WTC11 (cell line): ENCODE measurements around the gene NRXN3. TPM values are rescaled to one million over a fixed set of nuclear protein-coding genes. Genes with fewer than 3 reads are reported as not detected.

Experiments
- ATAC-seq: fragments of 200-7000 bp; cut with Tn5 transposase; 2 replicates; pipeline ENCODE4 v1.10.0; 2021; ENCODE audit warnings: mild to moderate bottlenecking, moderate library complexity
- CTCF ChIA-PET: fragments of 300-600 bp; sonication (Branson Sonifier 250); formaldehyde crosslinking; loops from one replicate; lab custom pipeline; 2021; ENCODE audit warnings: antibody characterized with exemption; lab: Charles Lee
- POLR2A ChIA-PET: fragments of 350-600 bp; sonication (Branson Sonifier 250); formaldehyde crosslinking; loops from one replicate; lab custom pipeline; 2021; ENCODE audit warnings: antibody characterized with exemption; lab: Charles Lee
- DNase-seq: peaks from one replicate; pipeline ENCODE4 v3.0.0; 2021; ENCODE audit warnings: low spot score
- H3K27ac Mint-ChIP-seq: 2 replicates; pipeline ENCODE4 v1.8.0; 2021; ENCODE audit warnings: mixed read lengths
- H3K27me3 Mint-ChIP-seq: 2 replicates; pipeline ENCODE4 v1.8.0; 2021; ENCODE audit warnings: low read depth, mild to moderate bottlenecking, moderate library complexity, mixed read lengths
- H3K36me3 Mint-ChIP-seq: 2 replicates; pipeline ENCODE4 v1.8.0; 2021; ENCODE audit warnings: mixed read lengths
- H3K4me1 Mint-ChIP-seq: 2 replicates; pipeline ENCODE4 v1.8.0; 2022; ENCODE audit warnings: mixed read lengths
- H3K4me3 Mint-ChIP-seq: 2 replicates; pipeline ENCODE4 v1.8.0; 2021; ENCODE audit warnings: mild to moderate bottlenecking, moderate library complexity, mixed read lengths
- H3K9me3 Mint-ChIP-seq: 2 replicates; pipeline ENCODE4 v1.8.0; 2021; ENCODE audit warnings: mixed read lengths
- ATF6 ChIP-seq: sonication (generic); formaldehyde crosslinking; IDR thresholded peaks from 2 replicates; pipeline ENCODE4 v1.8.1; 2023; ENCODE audit warnings: mild to moderate bottlenecking, missing genetic modification reagents
- CBFB ChIP-seq: sonication (generic); formaldehyde crosslinking; IDR thresholded peaks from 2 replicates; pipeline ENCODE4 v1.8.1; 2022; ENCODE audit warnings: mild to moderate bottlenecking, low read depth, missing genetic modification reagents
- CDX4 ChIP-seq: fragments of 250-450 bp; sonication (Bioruptor Pico); IDR thresholded peaks from 2 replicates; pipeline ENCODE4 v1.9.0; 2021; ENCODE audit warnings: moderate library complexity, mild to moderate bottlenecking, inconsistent platforms, borderline replicate concordance
- CREM ChIP-seq: sonication (generic); formaldehyde crosslinking; IDR thresholded peaks from 2 replicates; pipeline ENCODE4 v1.8.1; 2022; ENCODE audit warnings: mild to moderate bottlenecking, missing genetic modification reagents, moderate library complexity
- E2F4 ChIP-seq: sonication (generic); formaldehyde crosslinking; IDR thresholded peaks from 2 replicates; pipeline ENCODE4 v1.8.1; 2022; ENCODE audit warnings: low read depth, mild to moderate bottlenecking, moderate library complexity, missing genetic modification reagents, borderline replicate concordance
- JAZF1 ChIP-seq: fragments of 250-450 bp; sonication (Bioruptor Pico); IDR thresholded peaks from 2 replicates; pipeline ENCODE4 v1.9.0; 2021; ENCODE audit warnings: moderate library complexity, mild to moderate bottlenecking, inconsistent platforms
- KAT7 ChIP-seq: sonication (generic); formaldehyde crosslinking; IDR thresholded peaks from 2 replicates; pipeline ENCODE4 v1.8.1; 2023; ENCODE audit warnings: missing genetic modification reagents, mild to moderate bottlenecking, borderline replicate concordance
- MXD4 ChIP-seq: fragments of 250-450 bp; sonication (Bioruptor Pico); IDR thresholded peaks from 2 replicates; pipeline ENCODE4 v1.8.0; 2021; ENCODE audit warnings: mild to moderate bottlenecking, moderate library complexity, borderline replicate concordance
- NR1H2 ChIP-seq: sonication (generic); formaldehyde crosslinking; IDR thresholded peaks from 2 replicates; pipeline ENCODE4 v1.9.0; 2021; ENCODE audit warnings: mild to moderate bottlenecking, moderate library complexity, missing genetic modification reagents
- NR2C2 ChIP-seq: sonication (generic); formaldehyde crosslinking; IDR thresholded peaks from 2 replicates; pipeline ENCODE4 v1.8.0; 2022; ENCODE audit warnings: mild to moderate bottlenecking, missing genetic modification reagents
- NR3C1 ChIP-seq: sonication (generic); formaldehyde crosslinking; conservative IDR thresholded peaks from 2 replicates; pipeline ENCODE4 v1.8.1; 2023; ENCODE audit warnings: low read depth, mild to moderate bottlenecking, missing genetic modification reagents
- RORB ChIP-seq: fragments of 250-450 bp; sonication (Bioruptor Pico); IDR thresholded peaks from 2 replicates; pipeline ENCODE4 v1.9.0; 2021; ENCODE audit warnings: mild to moderate bottlenecking
- SP1 ChIP-seq: sonication (generic); formaldehyde crosslinking; conservative IDR thresholded peaks from 2 replicates; pipeline ENCODE4 v1.8.1; 2022; ENCODE audit warnings: missing genetic modification reagents
- TEAD1 ChIP-seq: sonication (generic); formaldehyde crosslinking; IDR thresholded peaks from 2 replicates; pipeline ENCODE4 v1.8.0; 2022; ENCODE audit warnings: mild to moderate bottlenecking, missing genetic modification reagents
- ZBTB21 ChIP-seq: sonication (generic); formaldehyde crosslinking; IDR thresholded peaks from 2 replicates; pipeline ENCODE4 v1.8.1; 2023; ENCODE audit warnings: mild to moderate bottlenecking, missing genetic modification reagents, borderline replicate concordance
- ZNF232 ChIP-seq: sonication (generic); formaldehyde crosslinking; IDR thresholded peaks from 2 replicates; pipeline ENCODE4 v1.8.0; 2022; ENCODE audit warnings: mild to moderate bottlenecking, missing genetic modification reagents
- ZNF317 ChIP-seq: sonication (generic); formaldehyde crosslinking; IDR thresholded peaks from 2 replicates; pipeline ENCODE4 v1.8.1; 2023; ENCODE audit warnings: low read depth, mild to moderate bottlenecking, moderate library complexity, missing genetic modification reagents, borderline replicate concordance
- total RNA-seq: library from RNA; stranded (reverse); gene quantifications from 3 replicates; pipeline ENCODE4 v1.2.3, GENCODE V29; 2021
- TF ChIP-seq, protein P1 (sequence below): fragments of 250-450 bp; sonication (Bioruptor Pico); IDR thresholded peaks from 2 replicates; pipeline ENCODE4 v1.9.0; 2021; ENCODE audit warnings: mild to moderate bottlenecking
- TF ChIP-seq, protein P2 (sequence below): sonication (generic); formaldehyde crosslinking; conservative IDR thresholded peaks from 2 replicates; pipeline ENCODE4 v1.8.1; 2022; ENCODE audit warnings: mild to moderate bottlenecking, missing genetic modification reagents
- TF ChIP-seq, protein P3 (sequence below): sonication (generic); formaldehyde crosslinking; IDR thresholded peaks from 2 replicates; pipeline ENCODE4 v1.8.0; 2023; ENCODE audit warnings: missing genetic modification reagents
- TF ChIP-seq, protein P4 (sequence below): sonication (generic); formaldehyde crosslinking; IDR thresholded peaks from 2 replicates; pipeline ENCODE4 v1.8.1; 2022; ENCODE audit warnings: mild to moderate bottlenecking, moderate library complexity, missing genetic modification reagents
- TF ChIP-seq, protein P5 (sequence below): sonication (generic); formaldehyde crosslinking; IDR thresholded peaks from 2 replicates; pipeline ENCODE4 v1.8.0; 2022; ENCODE audit warnings: mild to moderate bottlenecking, missing genetic modification reagents
- TF ChIP-seq, protein P6 (sequence below): sonication (generic); formaldehyde crosslinking; IDR thresholded peaks from 2 replicates; pipeline ENCODE4 v1.8.1; 2022; ENCODE audit warnings: missing genetic modification reagents, borderline replicate concordance

The NRXN3 gene
- total RNA-seq, 1 experiment from 2014 or later: 3.0 TPM

DNA sequence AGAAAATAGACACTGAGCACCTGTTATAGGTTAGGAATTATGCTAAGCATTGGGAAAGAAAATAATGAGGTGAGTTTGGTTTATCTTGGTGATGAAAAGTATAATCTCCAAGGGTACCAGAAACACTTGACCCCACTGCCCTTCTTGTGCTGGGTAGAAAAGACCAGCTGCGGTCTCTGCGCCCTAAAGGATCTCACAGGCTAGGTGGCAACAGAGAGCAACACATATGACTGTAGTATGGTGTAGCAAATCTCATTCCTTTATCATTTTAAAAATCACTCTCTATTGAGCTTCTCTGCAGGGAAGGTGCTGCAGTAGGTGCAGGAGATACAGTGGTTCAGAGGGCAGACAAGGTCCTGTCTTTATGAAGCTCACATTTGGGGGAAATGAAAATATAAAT lies 26.1 kb downstream of the NRXN3 start (continued):
- TF ChIP-seq ATF6 (CRISPR knock-in tag): no peak
- TF ChIP-seq CDX4 (CRISPR knock-in tag): no peak
- TF ChIP-seq, protein P1, sequence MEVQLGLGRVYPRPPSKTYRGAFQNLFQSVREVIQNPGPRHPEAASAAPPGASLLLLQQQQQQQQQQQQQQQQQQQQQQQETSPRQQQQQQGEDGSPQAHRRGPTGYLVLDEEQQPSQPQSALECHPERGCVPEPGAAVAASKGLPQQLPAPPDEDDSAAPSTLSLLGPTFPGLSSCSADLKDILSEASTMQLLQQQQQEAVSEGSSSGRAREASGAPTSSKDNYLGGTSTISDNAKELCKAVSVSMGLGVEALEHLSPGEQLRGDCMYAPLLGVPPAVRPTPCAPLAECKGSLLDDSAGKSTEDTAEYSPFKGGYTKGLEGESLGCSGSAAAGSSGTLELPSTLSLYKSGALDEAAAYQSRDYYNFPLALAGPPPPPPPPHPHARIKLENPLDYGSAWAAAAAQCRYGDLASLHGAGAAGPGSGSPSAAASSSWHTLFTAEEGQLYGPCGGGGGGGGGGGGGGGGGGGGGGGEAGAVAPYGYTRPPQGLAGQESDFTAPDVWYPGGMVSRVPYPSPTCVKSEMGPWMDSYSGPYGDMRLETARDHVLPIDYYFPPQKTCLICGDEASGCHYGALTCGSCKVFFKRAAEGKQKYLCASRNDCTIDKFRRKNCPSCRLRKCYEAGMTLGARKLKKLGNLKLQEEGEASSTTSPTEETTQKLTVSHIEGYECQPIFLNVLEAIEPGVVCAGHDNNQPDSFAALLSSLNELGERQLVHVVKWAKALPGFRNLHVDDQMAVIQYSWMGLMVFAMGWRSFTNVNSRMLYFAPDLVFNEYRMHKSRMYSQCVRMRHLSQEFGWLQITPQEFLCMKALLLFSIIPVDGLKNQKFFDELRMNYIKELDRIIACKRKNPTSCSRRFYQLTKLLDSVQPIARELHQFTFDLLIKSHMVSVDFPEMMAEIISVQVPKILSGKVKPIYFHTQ (CRISPR knock-in tag): no peak

- Mint-ChIP-seq H3K27ac (no peak overlapping the region), H3K27me3 (no peaks in the 10 kb centered on the region), H3K4me3 (no peak overlapping the region), H3K9me3 (peaks cover 11% of the 10 kb centered on the region), H3K36me3 (no peaks in the 10 kb centered on the region), H3K4me1 (peaks cover 9% of the 10 kb centered on the region; the same call in 1 of the 2 replicates)
- ChIA-PET POLR2A (no interaction called here), CTCF (interaction anchor here (0.8 to 1.1 kb wide), 3 partner anchors 12 to 399 kb away, joined by 3 to 4 read pairs (median 3); no protein-coding TSS in a partner anchor)
- DNase-seq (no peak), ATAC-seq (no peak)
- TF ChIP-seq ZNF232 (CRISPR knock-in tag) (no peak), CREM (CRISPR knock-in tag) (no peak), JAZF1 (CRISPR knock-in tag) (no peak), CBFB (CRISPR knock-in tag) (no peak), RORB (CRISPR knock-in tag) (no peak), TEAD1 (no peak), SP1 (CRISPR knock-in tag) (no peak), NR1H2 (CRISPR knock-in tag) (no peak), ZBTB21 (CRISPR knock-in tag) (no peak)
- TF ChIP-seq, protein P2, sequence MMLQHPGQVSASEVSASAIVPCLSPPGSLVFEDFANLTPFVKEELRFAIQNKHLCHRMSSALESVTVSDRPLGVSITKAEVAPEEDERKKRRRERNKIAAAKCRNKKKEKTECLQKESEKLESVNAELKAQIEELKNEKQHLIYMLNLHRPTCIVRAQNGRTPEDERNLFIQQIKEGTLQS: no peak
- TF ChIP-seq, protein P3, sequence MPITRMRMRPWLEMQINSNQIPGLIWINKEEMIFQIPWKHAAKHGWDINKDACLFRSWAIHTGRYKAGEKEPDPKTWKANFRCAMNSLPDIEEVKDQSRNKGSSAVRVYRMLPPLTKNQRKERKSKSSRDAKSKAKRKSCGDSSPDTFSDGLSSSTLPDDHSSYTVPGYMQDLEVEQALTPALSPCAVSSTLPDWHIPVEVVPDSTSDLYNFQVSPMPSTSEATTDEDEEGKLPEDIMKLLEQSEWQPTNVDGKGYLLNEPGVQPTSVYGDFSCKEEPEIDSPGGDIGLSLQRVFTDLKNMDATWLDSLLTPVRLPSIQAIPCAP (CRISPR knock-in tag): no peak
- TF ChIP-seq, protein P4, sequence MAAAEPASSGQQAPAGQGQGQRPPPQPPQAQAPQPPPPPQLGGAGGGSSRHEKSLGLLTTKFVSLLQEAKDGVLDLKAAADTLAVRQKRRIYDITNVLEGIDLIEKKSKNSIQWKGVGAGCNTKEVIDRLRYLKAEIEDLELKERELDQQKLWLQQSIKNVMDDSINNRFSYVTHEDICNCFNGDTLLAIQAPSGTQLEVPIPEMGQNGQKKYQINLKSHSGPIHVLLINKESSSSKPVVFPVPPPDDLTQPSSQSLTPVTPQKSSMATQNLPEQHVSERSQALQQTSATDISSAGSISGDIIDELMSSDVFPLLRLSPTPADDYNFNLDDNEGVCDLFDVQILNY (CRISPR knock-in tag): no peak
- TF ChIP-seq, protein P5, sequence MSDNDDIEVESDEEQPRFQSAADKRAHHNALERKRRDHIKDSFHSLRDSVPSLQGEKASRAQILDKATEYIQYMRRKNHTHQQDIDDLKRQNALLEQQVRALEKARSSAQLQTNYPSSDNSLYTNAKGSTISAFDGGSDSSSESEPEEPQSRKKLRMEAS (CRISPR knock-in tag): no peak
Measured at GRCh38 chr14:78197051-78197450, 26.9 kb downstream of the NRXN3 start.

DNA sequence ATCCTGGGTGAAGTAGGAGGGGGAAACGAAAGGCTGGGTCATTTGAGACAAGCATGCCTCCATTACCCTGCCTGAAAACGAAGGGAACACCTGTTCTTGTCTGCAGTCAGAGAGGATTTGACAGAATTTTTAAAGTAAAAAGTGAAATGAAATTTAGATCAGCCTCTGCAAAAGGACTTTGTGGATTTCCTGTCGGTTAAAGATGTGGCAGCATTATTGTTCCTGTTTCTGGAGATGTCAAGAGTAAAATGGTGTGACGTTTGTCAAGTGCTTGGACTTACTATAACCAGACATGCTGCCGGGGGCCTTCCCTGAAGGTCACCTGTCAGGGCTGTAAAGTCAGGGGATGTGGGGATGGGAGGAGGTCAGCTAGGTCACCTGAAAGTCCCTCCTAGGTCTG lies 32.0 kb downstream of the NRXN3 start:
- ChIA-PET CTCF (interaction anchor here (0.6 kb wide), 1 partner anchor 364 kb away, joined by 5 read pairs; no protein-coding TSS in a partner anchor), POLR2A (no interaction called here)
- Mint-ChIP-seq H3K9me3 (peaks cover 15% of the 10 kb centered on the region), H3K36me3 (no peaks in the 10 kb centered on the region; the same call in 1 of the 2 replicates), H3K27ac (no peak overlapping the region), H3K4me3 (no peak overlapping the region), H3K4me1 (peaks cover 27% of the 10 kb centered on the region), H3K27me3 (no peaks in the 10 kb centered on the region)
- DNase-seq: no peak
- no peak for ATAC-seq
- TF ChIP-seq, protein P2: no peak
- TF ChIP-seq ZNF317 (CRISPR knock-in tag) (no peak), KAT7 (CRISPR knock-in tag) (no peak), ZNF232 (CRISPR knock-in tag) (no peak), MXD4 (no peak), E2F4 (no peak), NR2C2 (CRISPR knock-in tag) (no peak), NR3C1 (CRISPR knock-in tag) (no peak)
- TF ChIP-seq, protein P6, sequence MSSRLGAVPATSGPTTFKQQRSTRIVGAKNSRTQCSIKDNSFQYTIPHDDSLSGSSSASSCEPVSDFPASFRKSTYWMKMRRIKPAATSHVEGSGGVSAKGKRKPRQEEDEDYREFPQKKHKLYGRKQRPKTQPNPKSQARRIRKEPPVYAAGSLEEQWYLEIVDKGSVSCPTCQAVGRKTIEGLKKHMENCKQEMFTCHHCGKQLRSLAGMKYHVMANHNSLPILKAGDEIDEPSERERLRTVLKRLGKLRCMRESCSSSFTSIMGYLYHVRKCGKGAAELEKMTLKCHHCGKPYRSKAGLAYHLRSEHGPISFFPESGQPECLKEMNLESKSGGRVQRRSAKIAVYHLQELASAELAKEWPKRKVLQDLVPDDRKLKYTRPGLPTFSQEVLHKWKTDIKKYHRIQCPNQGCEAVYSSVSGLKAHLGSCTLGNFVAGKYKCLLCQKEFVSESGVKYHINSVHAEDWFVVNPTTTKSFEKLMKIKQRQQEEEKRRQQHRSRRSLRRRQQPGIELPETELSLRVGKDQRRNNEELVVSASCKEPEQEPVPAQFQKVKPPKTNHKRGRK: no peak
